Activated naive CD4-positive, alpha-beta T cell treated with anti-CD3 and anti-CD28 coated beads for 36 hours (primary cell): Measurements from ENCODE around the gene PBLD. TPM values are rescaled to one million over a fixed set of nuclear protein-coding genes. Genes with fewer than 3 reads are reported as not detected.

ENCODE experiments used
- CTCF ChIA-PET: fragments of 350-600 bp; sonication (Branson Sonifier 250); formaldehyde crosslinking; loops from one replicate; lab custom pipeline; 2021; ENCODE audit warnings: antibody characterized with exemption; lab: Charles Lee
- DNase-seq: peaks from one replicate; pipeline ENCODE4 v3.0.0-alpha.2; 2020
- H3K27ac Mint-ChIP-seq: one replicate; pipeline ENCODE4 v1.8.0; 2021; ENCODE audit warnings: mild to moderate bottlenecking, mixed read lengths
- H3K27me3 Mint-ChIP-seq: one replicate; pipeline ENCODE4 v1.8.0; 2021; ENCODE audit warnings: low read depth, mixed read lengths
- H3K36me3 Mint-ChIP-seq: one replicate; pipeline ENCODE4 v1.8.0; 2021; ENCODE audit warnings: low read depth, mixed read lengths
- H3K4me1 Mint-ChIP-seq: one replicate; pipeline ENCODE4 v1.8.0; 2021; ENCODE audit warnings: low read depth, mixed read lengths
- H3K4me3 Mint-ChIP-seq: one replicate; pipeline ENCODE4 v1.8.0; 2021; ENCODE audit warnings: mild to moderate bottlenecking, moderate library complexity, mixed read lengths
- H3K9me3 Mint-ChIP-seq: one replicate; pipeline ENCODE4 v1.8.0; 2021; ENCODE audit warnings: mixed read lengths
- intact Hi-C: fragments of 100-400 bp; cut with micrococcal nuclease; formaldehyde crosslinking; loops from one replicate; pipeline ENCODE4 v1.15.1; 2023
- total RNA-seq, 2 experiments: library from RNA; stranded (reverse); gene quantifications; one replicate each; pipeline ENCODE4 v1.2.3, GENCODE V29; 2021

Gene PBLD
- total RNA-seq, 2 experiments from 2014 or later: 1.3 to 2.2 TPM

GRCh38 chr10:68345621-68346020 is 12.9 kb upstream of the PBLD start:
- no peaks in the 10 kb centered on the region for H3K27me3 Mint-ChIP-seq
- peak overlapping the region; percentile 18 for H3K27ac Mint-ChIP-seq
- H3K4me1 Mint-ChIP-seq: peaks cover 25% of the 10 kb centered on the region
- H3K36me3 Mint-ChIP-seq: peaks cover 17% of the 10 kb centered on the region
- no peak for DNase-seq
- CTCF ChIA-PET: interaction anchor here (0.6 to 1.2 kb wide), 2 partner anchors 24 to 133 kb away, joined by 4 to 6 read pairs; no protein-coding TSS in a partner anchor
- H3K4me3 Mint-ChIP-seq: no peak overlapping the region
- no peaks in the 10 kb centered on the region for H3K9me3 Mint-ChIP-seq
- intact Hi-C loops: loop anchor here (1.0 to 5.0 kb wide), 2 partner anchors 11 to 488 kb away; no protein-coding TSS in a partner anchor

GRCh38 chr10:68342909-68343516 is 10.3 kb upstream of the PBLD start:
- intact Hi-C loops: no loop called here
- H3K27ac Mint-ChIP-seq: no peak overlapping the region
- H3K4me3 Mint-ChIP-seq: no peak overlapping the region
- H3K27me3 Mint-ChIP-seq: no peaks in the 10 kb centered on the region
- no peaks in the 10 kb centered on the region for H3K9me3 Mint-ChIP-seq
- no peak for DNase-seq
- H3K4me1 Mint-ChIP-seq: peaks cover 30% of the 10 kb centered on the region
- peaks cover 34% of the 10 kb centered on the region for H3K36me3 Mint-ChIP-seq
- CTCF ChIA-PET: interaction anchor here (1.0 kb wide), 1 partner anchor 10 kb away, joined by 3 read pairs; the partner anchor contains the start of gene PBLD

- CTCF ChIA-PET: interaction anchor here (1.0 to 2.5 kb wide), 3 partner anchors 8 to 126 kb away, joined by 3 to 20 read pairs (median 4); partner anchors contain the start of gene RUFY2
- no peaks in the 10 kb centered on the region for H3K27me3 Mint-ChIP-seq
Observed at GRCh38 chr10:68340358-68341080, 7.8 kb upstream of the PBLD start.

GRCh38 chr10:68336754-68337351 is 4.1 kb upstream of the PBLD start:
- H3K4me1 Mint-ChIP-seq: peaks cover 42% of the 10 kb centered on the region
- CTCF ChIA-PET: no interaction called here
- H3K27ac Mint-ChIP-seq: peak overlapping the region; percentile 55
- DNase-seq: no peak
- peak overlapping the region; percentile 48 for H3K4me3 Mint-ChIP-seq
- H3K36me3 Mint-ChIP-seq: peaks cover 69% of the 10 kb centered on the region
- no peaks in the 10 kb centered on the region for H3K27me3 Mint-ChIP-seq
- no peaks in the 10 kb centered on the region for H3K9me3 Mint-ChIP-seq
- intact Hi-C loops: no loop called here

More at GRCh38 chr10:68340358-68341080, 7.8 kb upstream of the PBLD start:
- intact Hi-C loops: no loop called here
- H3K4me3 Mint-ChIP-seq: no peak overlapping the region
- no peak for DNase-seq
- H3K4me1 Mint-ChIP-seq: peaks cover 47% of the 10 kb centered on the region
- H3K27ac Mint-ChIP-seq: no peak overlapping the region
- H3K36me3 Mint-ChIP-seq: peaks cover 48% of the 10 kb centered on the region
- no peaks in the 10 kb centered on the region for H3K9me3 Mint-ChIP-seq

- Mint-ChIP-seq H3K36me3 (peaks cover 54% of the 10 kb centered on the region), H3K9me3 (no peaks in the 10 kb centered on the region), H3K4me3 (peak overlapping the region; percentile 100)
Observed at GRCh38 chr10:68334672-68335467, 2.1 kb upstream of the PBLD start.

GRCh38 chr10:68333440-68334431 is 1.0 kb upstream of the PBLD start:
- Mint-ChIP-seq H3K4me1 (peaks cover 50% of the 10 kb centered on the region), H3K27ac (peak overlapping the region; percentile 100), H3K36me3 (peaks cover 46% of the 10 kb centered on the region), H3K9me3 (no peaks in the 10 kb centered on the region), H3K27me3 (no peaks in the 10 kb centered on the region), H3K4me3 (peak overlapping the region; percentile 100)
- intact Hi-C loops: loop anchor here (1.0 to 2.0 kb wide), 6 partner anchors 12 to 791 kb away; partner anchors contain the start of genes DNA2, RUFY2, SLC25A16 and SRGN
- DNase-seq: no peak
- CTCF ChIA-PET: interaction anchor here (0.7 to 2.7 kb wide), 5 partner anchors 14 to 545 kb away, joined by 3 to 12 read pairs (median 7); no protein-coding TSS in a partner anchor

More at GRCh38 chr10:68334672-68335467, 2.1 kb upstream of the PBLD start:
- no peak for DNase-seq
- Mint-ChIP-seq H3K27me3 (no peaks in the 10 kb centered on the region), H3K4me1 (peaks cover 42% of the 10 kb centered on the region), H3K27ac (peak overlapping the region; percentile 100)
- CTCF ChIA-PET: interaction anchor here (0.7 to 1.0 kb wide), 3 partner anchors 75 to 448 kb away, joined by 3 read pairs; no protein-coding TSS in a partner anchor
- intact Hi-C loops: loop anchor here (1.0 kb wide), 1 partner anchor 10 kb away; no protein-coding TSS in a partner anchor

- Mint-ChIP-seq H3K36me3 (peaks cover 43% of the 10 kb centered on the region), H3K4me3 (peak overlapping the region; percentile 100), H3K4me1 (peaks cover 52% of the 10 kb centered on the region), H3K27me3 (no peaks in the 10 kb centered on the region), H3K9me3 (no peaks in the 10 kb centered on the region), H3K27ac (peak overlapping the region; percentile 100)
- CTCF ChIA-PET: interaction anchor here (0.7 to 2.7 kb wide), 6 partner anchors 10 to 545 kb away, joined by 3 to 12 read pairs (median 5); no protein-coding TSS in a partner anchor
- DNase-seq: no peak
- intact Hi-C loops: loop anchor here (2.0 kb wide), 5 partner anchors 74 to 792 kb away; partner anchors contain the start of genes DNA2, RUFY2, SLC25A16 and SRGN
Observed at GRCh38 chr10:68333058-68333395, 299 bp upstream of the PBLD start.

GRCh38 chr10:68331455-68332258 is 1.1 kb downstream of the PBLD start, which contains the start of gene HNRNPH3:
TSS of gene HNRNPH3 (plus strand) at chr10:68332064. CDS start at chr10:68337222, 5,158 bp downstream.
- DNase-seq: peak; percentile 99
- peaks cover 37% of the 10 kb centered on the region for H3K36me3 Mint-ChIP-seq
- H3K4me3 Mint-ChIP-seq: peak within 1 kb of the TSS; percentile 100
- H3K27ac Mint-ChIP-seq: peak within 1 kb of the TSS; percentile 100
- H3K4me1 Mint-ChIP-seq: peaks cover 40% of the 10 kb centered on the region
- intact Hi-C loops: loop anchor here (1.0 to 2.0 kb wide), 13 partner anchors 75 to 793 kb away; partner anchors contain the start of genes DDX50, DNA2, HERC4 and RUFY2
- no peaks in the 10 kb centered on the region for H3K9me3 Mint-ChIP-seq
- CTCF ChIA-PET: interaction anchor here (0.8 to 2.7 kb wide), 3 partner anchors 15 to 119 kb away, joined by 4 to 9 read pairs (median 5); no protein-coding TSS in a partner anchor
- no peaks in the 10 kb centered on the region for H3K27me3 Mint-ChIP-seq

GRCh38 chr10:68330852-68331454 is 1.8 kb downstream of the PBLD start:
- CTCF ChIA-PET: interaction anchor here (1.2 to 1.7 kb wide), 2 partner anchors 18 to 29 kb away, joined by 4 to 5 read pairs; no protein-coding TSS in a partner anchor

More at GRCh38 chr10:68330852-68331454, 1.8 kb downstream of the PBLD start:
- H3K36me3 Mint-ChIP-seq: peaks cover 32% of the 10 kb centered on the region
- peak overlapping the region; percentile 100 for H3K27ac Mint-ChIP-seq
- H3K27me3 Mint-ChIP-seq: no peaks in the 10 kb centered on the region
- no peaks in the 10 kb centered on the region for H3K9me3 Mint-ChIP-seq
- DNase-seq: peak; percentile 35
- peaks cover 34% of the 10 kb centered on the region for H3K4me1 Mint-ChIP-seq
- H3K4me3 Mint-ChIP-seq: peak overlapping the region; percentile 100
- intact Hi-C loops: loop anchor here (1.0 kb wide), 4 partner anchors 256 to 567 kb away; partner anchors contain the start of gene HERC4
